Measurements from ENCODE around the gene S100A2. TPM values are rescaled to one million over a fixed set of nuclear protein-coding genes. Genes with fewer than 3 reads are reported as not detected.

S100A2 gene
- total RNA-seq, 1 donor from 2014 or later = 2.0 TPM

DNA sequence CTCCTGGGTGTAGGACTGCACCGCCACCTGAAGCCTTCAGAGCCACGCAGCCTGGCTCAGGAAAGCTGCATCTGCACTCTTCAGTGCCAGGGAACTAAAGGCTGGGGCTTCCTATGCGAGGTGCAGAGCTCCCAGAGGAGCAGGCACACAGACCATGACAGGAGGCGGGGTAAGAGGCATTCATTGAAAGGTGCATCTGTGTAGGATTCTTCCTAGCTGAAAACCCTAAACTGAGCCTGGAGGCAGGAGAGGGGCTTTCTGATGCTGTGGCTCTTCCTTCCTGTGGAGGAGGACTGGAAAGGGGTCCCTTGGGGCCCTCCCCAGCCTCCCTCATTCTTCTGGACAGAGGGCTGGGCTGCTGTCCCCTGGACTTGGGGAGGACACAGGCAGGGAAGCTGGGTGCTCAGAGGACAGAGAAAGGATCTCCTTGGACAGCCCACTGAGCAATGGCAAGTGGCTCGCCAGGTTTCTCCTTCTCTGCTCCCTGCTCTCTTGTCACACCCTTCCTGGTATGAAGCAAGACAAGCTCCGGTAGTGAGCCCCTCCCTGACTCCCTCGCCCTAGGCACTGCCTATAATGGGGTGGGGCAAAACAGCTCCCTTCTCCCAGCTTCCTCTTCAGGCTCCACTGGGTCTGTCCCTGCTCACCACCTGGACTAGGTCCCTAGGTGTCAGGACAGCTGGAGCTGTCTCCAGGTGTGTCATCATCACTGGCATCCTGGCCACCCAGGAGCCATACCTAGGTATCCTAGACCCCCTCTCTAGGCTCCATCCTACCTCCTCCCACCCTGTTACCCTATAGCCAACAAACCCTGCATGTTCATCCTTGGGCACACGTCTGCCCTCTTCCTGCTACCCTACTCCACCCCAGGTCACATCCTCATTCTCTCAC lies 49.9 kb downstream of the S100A2 start:
- no peak overlapping the region for H3K4me3 Mint-ChIP-seq
- no peaks in the 10 kb centered on the region for H3K36me3 Mint-ChIP-seq (ENCODE audit: low read depth)
- intact Hi-C loops (cut with micrococcal nuclease) = loop anchor here (10.0 kb wide), 1 partner anchor 259 kb away; the partner anchor contains the start of gene SLC27A3
- H3K27me3 Mint-ChIP-seq = peaks cover 4% of the 10 kb centered on the region
- DNase-seq (no peak), ATAC-seq (ENCODE audit: low read depth) (no peak)
- TF ChIP-seq, protein P1, sequence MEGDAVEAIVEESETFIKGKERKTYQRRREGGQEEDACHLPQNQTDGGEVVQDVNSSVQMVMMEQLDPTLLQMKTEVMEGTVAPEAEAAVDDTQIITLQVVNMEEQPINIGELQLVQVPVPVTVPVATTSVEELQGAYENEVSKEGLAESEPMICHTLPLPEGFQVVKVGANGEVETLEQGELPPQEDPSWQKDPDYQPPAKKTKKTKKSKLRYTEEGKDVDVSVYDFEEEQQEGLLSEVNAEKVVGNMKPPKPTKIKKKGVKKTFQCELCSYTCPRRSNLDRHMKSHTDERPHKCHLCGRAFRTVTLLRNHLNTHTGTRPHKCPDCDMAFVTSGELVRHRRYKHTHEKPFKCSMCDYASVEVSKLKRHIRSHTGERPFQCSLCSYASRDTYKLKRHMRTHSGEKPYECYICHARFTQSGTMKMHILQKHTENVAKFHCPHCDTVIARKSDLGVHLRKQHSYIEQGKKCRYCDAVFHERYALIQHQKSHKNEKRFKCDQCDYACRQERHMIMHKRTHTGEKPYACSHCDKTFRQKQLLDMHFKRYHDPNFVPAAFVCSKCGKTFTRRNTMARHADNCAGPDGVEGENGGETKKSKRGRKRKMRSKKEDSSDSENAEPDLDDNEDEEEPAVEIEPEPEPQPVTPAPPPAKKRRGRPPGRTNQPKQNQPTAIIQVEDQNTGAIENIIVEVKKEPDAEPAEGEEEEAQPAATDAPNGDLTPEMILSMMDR (IDR thresholded peaks at IDR 0.05) = no peak
- peaks cover 7% of the 10 kb centered on the region for H3K4me1 Mint-ChIP-seq
- POLR2A ChIA-PET = interaction anchor here (0.7 to 1.1 kb wide), 2 partner anchors 118 to 475 kb away, joined by 3 to 4 read pairs; partner anchors contain the start of genes CHTOP and RPS27
- H3K9me3 Mint-ChIP-seq = no peaks in the 10 kb centered on the region
- CTCF ChIA-PET = interaction anchor here (1.2 to 3.3 kb wide), 2 partner anchors 53 to 56 kb away, joined by 4 to 11 read pairs; no protein-coding TSS in a partner anchor
- H3K27ac Mint-ChIP-seq = no peak overlapping the region

DNA sequence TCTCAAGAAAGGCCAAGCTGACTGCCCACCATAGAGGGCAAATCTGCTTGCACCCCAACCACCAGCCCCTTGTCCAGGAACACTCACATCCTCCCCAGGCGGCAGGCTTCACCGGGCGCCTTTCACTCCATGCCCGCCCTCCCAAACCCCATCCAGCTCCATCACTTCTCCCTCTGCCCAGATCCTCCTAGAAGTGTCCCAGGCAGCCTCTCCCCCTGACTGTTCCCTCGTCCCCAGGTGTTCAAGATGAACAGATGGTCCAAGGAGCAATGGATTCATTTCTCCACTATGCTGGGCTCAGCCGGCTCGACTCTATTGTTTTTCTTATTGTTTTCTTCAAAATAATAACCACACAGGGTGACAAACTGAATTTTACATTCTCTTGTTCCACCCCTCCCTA lies 52.0 kb downstream of the S100A2 start:
- H3K4me1 Mint-ChIP-seq = peaks cover 7% of the 10 kb centered on the region
- no peak overlapping the region for H3K4me3 Mint-ChIP-seq
- H3K36me3 Mint-ChIP-seq (ENCODE audit: low read depth) = no peaks in the 10 kb centered on the region
- H3K27me3 Mint-ChIP-seq = no peaks in the 10 kb centered on the region
- TF ChIP-seq, protein P1 (IDR thresholded peaks at IDR 0.05) = no peak
- CTCF ChIA-PET = interaction anchor here (0.9 to 3.3 kb wide), 3 partner anchors 32 to 55 kb away, joined by 3 to 11 read pairs (median 4); partner anchors contain the start of gene S100A4
- no peak overlapping the region for H3K27ac Mint-ChIP-seq
- no peaks in the 10 kb centered on the region for H3K9me3 Mint-ChIP-seq
- intact Hi-C loops (cut with micrococcal nuclease) = loop anchor here (10.0 kb wide), 1 partner anchor 261 kb away; the partner anchor contains the start of gene SLC27A3
- no peak for ATAC-seq (ENCODE audit: low read depth)
- no peak for DNase-seq
- POLR2A ChIA-PET = no interaction called here

DNA sequence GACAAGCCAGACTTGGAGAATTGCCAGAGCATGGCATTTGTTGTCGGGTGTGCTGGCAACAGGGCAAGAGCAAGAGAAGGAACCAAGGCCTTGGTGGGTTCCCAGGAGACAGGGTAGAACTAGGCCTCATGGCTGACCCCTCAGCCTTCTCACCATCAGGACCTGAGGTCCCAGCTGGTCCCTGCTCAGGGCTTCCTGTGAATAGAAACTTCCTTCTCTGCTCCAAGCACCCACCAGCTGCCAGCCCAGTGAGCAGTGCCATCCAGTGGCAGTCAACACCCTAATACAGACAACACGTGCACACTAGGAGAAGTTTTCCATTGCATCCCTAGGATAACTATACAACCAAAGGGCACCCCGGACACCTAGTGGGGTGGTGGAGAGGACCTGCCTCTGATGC lies 52.6 kb downstream of the S100A2 start:
- no peak for ATAC-seq (ENCODE audit: low read depth)
- TF ChIP-seq, protein P1 (IDR thresholded peaks at IDR 0.05) = no peak
- no peaks in the 10 kb centered on the region for H3K27me3 Mint-ChIP-seq
- no peaks in the 10 kb centered on the region for H3K36me3 Mint-ChIP-seq (ENCODE audit: low read depth)
- ChIA-PET CTCF (interaction anchor here (1.2 to 3.3 kb wide), 2 partner anchors 32 to 55 kb away, joined by 4 to 11 read pairs; partner anchors contain the start of gene S100A4), POLR2A (no interaction called here)
- H3K9me3 Mint-ChIP-seq = no peaks in the 10 kb centered on the region
- H3K4me3 Mint-ChIP-seq = no peak overlapping the region
- no peak for DNase-seq
- peaks cover 4% of the 10 kb centered on the region for H3K4me1 Mint-ChIP-seq
- intact Hi-C loops (cut with micrococcal nuclease) = loop anchor here (10.0 kb wide), 1 partner anchor 262 kb away; the partner anchor contains the start of gene SLC27A3
- H3K27ac Mint-ChIP-seq = no peak overlapping the region

Other genes starting within 250 kb of the S100A2 start
- not detected in 2 replicates for gene PGLYRP4, start 217.0 kb downstream of the S100A2 start, total RNA-seq
- gene S100A9, start 208.0 kb downstream of the S100A2 start, total RNA-seq = 2.6 and 4.0 TPM in 2 replicates
- 0.61 TPM in 1 of 2 replicates, not detected in the other for gene S100A12, start 190.2 kb downstream of the S100A2 start, total RNA-seq
- 0.93 TPM in 1 of 2 replicates, not detected in the other for gene S100A8, start 174.8 kb downstream of the S100A2 start, total RNA-seq
- gene S100A7A, start 149.3 kb downstream of the S100A2 start, total RNA-seq = not detected in 2 replicates
- not detected in 2 replicates for gene S100A7, start 105.2 kb downstream of the S100A2 start, total RNA-seq
- gene S100A6, start 29.9 kb downstream of the S100A2 start, total RNA-seq = 166 and 186 TPM in 2 replicates
- gene S100A5, start 24.9 kb downstream of the S100A2 start, total RNA-seq = 0.51 TPM in 1 of 2 replicates, not detected in the other
- gene S100A4, start 20.0 kb downstream of the S100A2 start, total RNA-seq = 315 and 398 TPM in 2 replicates
- gene S100A3, start 16.6 kb downstream of the S100A2 start, total RNA-seq = not detected in 2 replicates
- not detected in 2 replicates for gene S100A16, start 47.3 kb upstream of the S100A2 start, total RNA-seq
- not detected in 2 replicates for gene S100A14, start 50.5 kb upstream of the S100A2 start, total RNA-seq
- gene S100A13, start 61.7 kb upstream of the S100A2 start, total RNA-seq = 16.2 and 17.6 TPM in 2 replicates
- 0.31 and 0.69 TPM in 2 replicates for gene S100A1, start 62.6 kb upstream of the S100A2 start, total RNA-seq
- gene CHTOP, start 68.2 kb upstream of the S100A2 start, total RNA-seq = 140 and 148 TPM in 2 replicates
- 50.4 and 51.5 TPM in 2 replicates for gene SNAPIN, start 92.9 kb upstream of the S100A2 start, total RNA-seq
- 182 and 191 TPM in 2 replicates for gene ILF2, start 105.1 kb upstream of the S100A2 start, total RNA-seq
- 0.59 and 0.82 TPM in 2 replicates for gene NPR1, start 112.8 kb upstream of the S100A2 start, total RNA-seq
- 81.1 and 88.6 TPM in 2 replicates for gene INTS3, start 162.2 kb upstream of the S100A2 start, total RNA-seq
- 7.8 and 12.6 TPM in 2 replicates for gene SLC27A3, start 209.6 kb upstream of the S100A2 start, total RNA-seq

Measured in activated B cell treated with CpG ODN at 0.5 μM for 24 hours (primary cell).